ENCODE data around the gene CLEC4F. TPM values are rescaled to one million over a fixed set of nuclear protein-coding genes. Genes with fewer than 3 reads are reported as not detected.

CLEC4F gene
- total and polyA plus RNA-seq, 2 of the 13 experiments (the other 11 are each of a cell fraction or from before 2014, with no cell fraction given) = 0.12 to 0.13 TPM

GRCh38 chr2:70789304-70790135, 30.9 kb downstream of the CLEC4F start (continued):
- TF ChIP-seq PPARG (CRISPR knock-in tag; conservative IDR thresholded peaks at IDR 0.05) (no peak), ZNF574 (CRISPR knock-in tag; IDR thresholded peaks at IDR 0.05) (peak; percentile 27; the same call in 1 of the 2 replicates), CREB1 (IDR thresholded peaks at IDR 0.05) (no peak), CREB1 (CRISPR knock-in tag; IDR thresholded peaks at IDR 0.05) (no peak), ZBED4 (CRISPR knock-in tag; IDR thresholded peaks at IDR 0.05; ENCODE audit: borderline replicate concordance) (peak; percentile 60; the same call in 1 of the 2 replicates), ZNF83 (CRISPR knock-in tag; IDR thresholded peaks at IDR 0.05; ENCODE audit: borderline replicate concordance) (no peak), SCMH1 (CRISPR knock-in tag; IDR thresholded peaks at IDR 0.05; ENCODE audit: borderline replicate concordance) (no peak), ZNF280D (CRISPR knock-in tag; IDR thresholded peaks at IDR 0.05) (no peak), BCL6 (CRISPR knock-in tag; IDR thresholded peaks at IDR 0.05) (no peak), ZNF503 (CRISPR knock-in tag; IDR thresholded peaks at IDR 0.05) (no peak), FOSL1 (CRISPR knock-in tag; IDR thresholded peaks at IDR 0.05; ENCODE audit: borderline replicate concordance) (no peak), STAG1 (CRISPR knock-in tag; IDR thresholded peaks at IDR 0.05) (peak; percentile 99), MAZ (IDR thresholded peaks at IDR 0.05; ENCODE audit: borderline replicate concordance, low read depth, low read length) (no peak), MAZ (CRISPR knock-in tag; IDR thresholded peaks at IDR 0.05; ENCODE audit: low read depth) (0 out of 2 replicates have a peak, but pooled peaks have one; percentile 37), ZNF788 (CRISPR knock-in tag; IDR thresholded peaks at IDR 0.05; ENCODE audit: borderline replicate concordance) (no peak; the same call in 1 of the 2 replicates)

Measured in HepG2 (cell line).